K562 (cell line): ENCODE measurements around the gene CAPRIN1. TPM values are rescaled to one million over a fixed set of nuclear protein-coding genes. Genes with fewer than 3 reads are reported as not detected.
"Not testable (repeated sequence)": the region's sequence is repeated elsewhere in the genome, so short reads cannot be mapped to it uniquely, and the experiment has no call there.

Experiments used
- ATAC-seq: fragments of 200-7000 bp; cut with Tn5 transposase; 3 replicates; pipeline ENCODE4 v1.9.1; 2020; ENCODE audit warnings: moderate library complexity
- BruUV-seq: library from RNA; stranded (reverse); fragments of 400-500 nt; replicated peaks from 2 replicates; lab custom pipeline; 2021; lab: Mats Ljungman, UMichigan
- CTCF ChIA-PET: fragments of 300-600 bp; formaldehyde crosslinking; extraction: SDS; loops from one replicate; lab custom pipeline; 2021; ENCODE audit warnings: low intra/inter-chr PET ratio; lab: Yijun Ruan, JAX
- POLR2A ChIA-PET: fragments of 300-600, 350-650 bp; sonication (Branson Sonifier 250); formaldehyde crosslinking; extraction: SDS; loops from one replicate; lab custom pipeline; 2021; ENCODE audit warnings: antibody characterized with exemption, inconsistent platforms; lab: Yijun Ruan, JAX
- DNase-seq, 4 experiments: peaks; one replicate each; pipeline versions ENCODE4 v3.0.0 to v3.0.0-alpha.2; 2011 to 2018; ENCODE audit warnings: low spot score in 3 of 4, mixed read lengths in 3 of 4; ENCODE audit errors: extremely low read depth in 1 of 4
- FAIRE-seq: peaks from 2 replicates; lab custom pipeline; 2011; peaks lifted over from hg19 to GRCh38; lab: Jason Lieb, UNC
- H2AFZ ChIP-seq: 2 replicates; pipeline ENCODE4 v1.6.0; 2011; ENCODE audit warnings: low read depth, low read length, control low read depth, inconsistent platforms
- H3K27ac ChIP-seq: fragments of 200-600 bp; 3 replicates; pipeline ENCODE4 v1.8.0; 2011; ENCODE audit warnings: low read depth, mild to moderate bottlenecking, control low read depth, inconsistent platforms, low read length, moderate library complexity, mixed read lengths; ENCODE audit errors: extremely low read depth
- H3K27me3 ChIP-seq, 2 experiments: fragments of 300-600 bp in 1 of 2; 2 replicates in 1 of 2; 3 replicates in 1 of 2; pipeline versions ENCODE4 v1.6.0 to v1.8.0; 2011; ENCODE audit warnings: inconsistent platforms in 2 of 2, low read length in 2 of 2, mild to moderate bottlenecking in 1 of 2, mixed read lengths in 1 of 2, moderate library complexity in 1 of 2; ENCODE audit not compliant: control insufficient read depth in 2 of 2, insufficient read depth in 2 of 2
- H3K36me3 ChIP-seq: fragments of 300-600 bp; 3 replicates; pipeline ENCODE4 v1.8.0; 2011; ENCODE audit warnings: mild to moderate bottlenecking, low read length, inconsistent platforms; ENCODE audit not compliant: control insufficient read depth, insufficient read depth
- H3K4me1 ChIP-seq, 2 experiments: fragments of 200-600 bp in 1 of 2; replicated peaks in 1 of 2; 2 replicates in 1 of 2; 3 replicates in 1 of 2; pipeline versions ENCODE4 v1.5.1 to v1.8.0; 2011; ENCODE audit warnings: inconsistent platforms in 2 of 2, low read length in 2 of 2, mild to moderate bottlenecking in 1 of 2, mixed read lengths in 1 of 2, moderate library complexity in 1 of 2; ENCODE audit not compliant: control insufficient read depth in 2 of 2, insufficient read depth in 2 of 2
- H3K4me2 ChIP-seq: 2 replicates; pipeline ENCODE4 v1.6.1; 2011; ENCODE audit warnings: low read length, control low read depth, inconsistent platforms, mixed read lengths; ENCODE audit not compliant: insufficient read depth
- H3K4me3 ChIP-seq: fragments of 200-600 bp; sonication (generic), shearing (Covaris generic); 2 replicates; pipeline ENCODE4 v1.5.1; 2016; ENCODE audit warnings: control low read depth, inconsistent platforms
- H3K79me2 ChIP-seq: fragments of 200-600 bp; 3 replicates; pipeline ENCODE4 v1.8.0; 2011; ENCODE audit warnings: low read length, inconsistent platforms; ENCODE audit not compliant: control insufficient read depth, insufficient read depth
- H3K9ac ChIP-seq, 2 experiments: 2 replicates each; pipeline versions ENCODE4 v1.6.0 to v1.6.1; 2011; ENCODE audit warnings: low read depth in 2 of 2, low read length in 2 of 2, control low read depth in 1 of 2, inconsistent platforms in 1 of 2, mild to moderate bottlenecking in 1 of 2, mixed read lengths in 1 of 2; ENCODE audit not compliant: insufficient read depth in 1 of 2
- H3K9me1 ChIP-seq: one replicate; pipeline ENCODE4 v1.6.0; 2011; ENCODE audit warnings: inconsistent platforms, mild to moderate bottlenecking, low read length, moderate library complexity; ENCODE audit not compliant: control insufficient read depth, insufficient read depth
- H3K9me3 ChIP-seq: replicated peaks from 2 replicates; pipeline ENCODE4 v1.5.1; 2011; ENCODE audit warnings: low read depth, low read length, inconsistent platforms; ENCODE audit not compliant: control insufficient read depth, insufficient read depth
- H4K20me1 ChIP-seq: replicated peaks from 2 replicates; pipeline ENCODE4 v1.6.1; 2011; ENCODE audit warnings: low read length, inconsistent platforms, mixed read lengths; ENCODE audit not compliant: control insufficient read depth, insufficient read depth
- ZKSCAN1 ChIP-seq: fragments of 150-350 bp; IDR thresholded peaks from 2 replicates; pipeline ENCODE4 v1.6.1; 2016; ENCODE audit warnings: low read depth, low read length
- ZNF121 ChIP-seq: sonication (generic); formaldehyde crosslinking; conservative IDR thresholded peaks from 2 replicates; pipeline ENCODE4 v1.8.0; 2022; ENCODE audit warnings: missing genetic modification reagents
- WGBS: fragments of 100-300 bp; shearing (Covaris generic); methylation state at CpG from one replicate; pipeline ENCODE4 v1.1.6; 2016; ENCODE audit warnings: low coverage, mixed read lengths; ENCODE audit not compliant: insufficient coverage; ENCODE audit errors: missing lambda C conversion rate; 5-methylcytosine and 5-hydroxymethylcytosine counted together
- in situ Hi-C: fragments of 300-500 bp; cut with MboI; formaldehyde crosslinking; loops from 4 replicates; pipeline ENCODE4 v1.15.0; 2018; ENCODE audit warnings: inconsistent platforms, mixed read lengths
- intact Hi-C: fragments of 100-400 bp; cut with micrococcal nuclease; formaldehyde crosslinking; loops from 2 replicates; pipeline ENCODE4 v1.14.2; 2022
- polyA plus RNA-seq, 8 experiments: library from polyadenylated mRNA; depleted of rRNA in 4 of 8; stranded (reverse) in 5 of 8; unstranded in 3 of 8; fragments of >200 nt; fragmentation: Nextera tagmentation in 2 of 8; fragmentation: Illumina TruSeq in 1 of 8; extraction: Ambion mirVana in 2 of 8; extraction: Trizol in 1 of 8; gene quantifications; 2 replicates each; pipeline versions ENCODE4 v1.2.1 to v1.2.3, GENCODE V29; 2011 to 2014; ENCODE audit warnings: inconsistent platforms in 1 of 8, missing spikeins in 1 of 8
- total RNA-seq, 7 experiments: library from RNA; depleted of rRNA in 6 of 7; stranded (reverse); fragments of >200 nt in 6 of 7; fragmentation: Illumina TruSeq in 2 of 7; extraction: Trizol in 2 of 7; gene quantifications; 2 replicates each; pipeline versions ENCODE4 v1.2.1 to v1.2.3, GENCODE V29; 2011 to 2021; ENCODE audit warnings: low replicate concordance in 1 of 7
- TF ChIP-seq, protein P1 (sequence below): sonication (generic); formaldehyde crosslinking; IDR thresholded peaks from 2 replicates; pipeline ENCODE4 v1.4.0; 2020; ENCODE audit warnings: mild to moderate bottlenecking, missing genetic modification reagents

Gene CAPRIN1
- total and polyA plus RNA-seq, 9 of the 15 experiments (the other 6 are each of a cell fraction or from before 2014, with no cell fraction given): 49.6 to 271 (median 244) TPM

DNA sequence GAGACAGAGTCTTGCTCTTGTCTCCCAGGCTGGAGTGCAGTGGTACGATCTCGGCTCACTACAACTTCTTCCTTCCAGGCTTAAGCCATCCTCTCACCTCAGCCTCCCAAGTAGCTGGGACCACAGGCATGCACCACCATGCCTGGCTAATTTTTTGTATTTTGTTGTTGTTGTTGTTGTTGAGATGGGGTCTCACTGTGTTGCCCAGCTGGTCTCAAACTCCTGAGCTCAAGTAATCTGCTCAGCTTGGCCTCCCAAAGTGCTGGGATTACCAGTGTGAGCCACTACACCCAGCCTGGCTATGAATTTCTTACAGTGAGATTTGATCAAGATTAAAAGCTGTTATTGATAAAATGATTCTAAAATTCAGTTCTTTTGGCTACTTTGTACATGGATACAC, 43.4 kb downstream of the CAPRIN1 start:
- H3K9me1 ChIP-seq, H3K9me3 ChIP-seq, H3K4me3 ChIP-seq, H3K4me1 ChIP-seq, H4K20me1 ChIP-seq, BruUV-seq, H3K4me2 ChIP-seq, H3K9ac ChIP-seq, DNase-seq, CTCF ChIA-PET, FAIRE-seq, in situ Hi-C loops, H3K27me3 ChIP-seq, H2AFZ ChIP-seq, H3K27ac ChIP-seq, intact Hi-C loops, ATAC-seq: not testable (repeated sequence)
- 100% methylated on average over 2 of the region's 2 CpGs for WGBS
- Histone ChIP-seq H3K36me3 (peaks cover 99% of the 10 kb centered on the region), H3K79me2 (peaks cover 10% of the 10 kb centered on the region; the same call in 2 of the 3 replicates)
- peak; percentile 86 for TF ChIP-seq ZNF121 (CRISPR knock-in tag)
- POLR2A ChIA-PET: interaction anchor here (0.9 to 2.2 kb wide), 6 partner anchors 8 to 35 kb away, joined by 3 to 9 read pairs (median 6); partner anchors contain the start of gene NAT10

DNA sequence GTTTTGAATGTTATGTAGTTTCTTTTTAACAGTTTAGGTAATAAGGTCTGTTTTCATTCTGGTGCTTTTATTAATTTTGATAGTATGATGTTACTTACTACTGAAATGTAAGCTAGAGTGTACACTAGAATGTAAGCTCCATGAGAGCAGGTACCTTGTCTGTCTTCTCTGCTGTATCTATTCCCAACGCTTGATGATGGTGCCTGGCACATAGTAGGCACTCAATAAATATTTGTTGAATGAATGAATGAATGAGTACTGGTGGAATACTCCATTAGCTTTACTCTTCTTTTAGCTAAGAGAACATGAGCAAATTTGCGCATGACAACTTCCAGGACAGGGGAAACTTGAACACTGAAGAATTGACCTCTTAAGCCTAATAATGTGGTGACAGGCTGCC, 47.3 kb downstream of the CAPRIN1 start:
- CTCF ChIA-PET: no interaction called here
- POLR2A ChIA-PET: interaction anchor here (1.1 to 2.6 kb wide), 4 partner anchors 8 to 22 kb away, joined by 3 to 10 read pairs (median 6); no protein-coding TSS in a partner anchor
- FAIRE-seq (no peak), DNase-seq (no peak), ATAC-seq (no peak)
- Histone ChIP-seq H3K79me2 (no peaks in the 10 kb centered on the region), H3K27ac (no peak overlapping the region), H4K20me1 (no peaks in the 10 kb centered on the region), H3K4me3 (no peak overlapping the region), H3K9me3 (no peaks in the 10 kb centered on the region), H3K9ac (no peak overlapping the region), H3K36me3 (peaks cover 93% of the 10 kb centered on the region), H2AFZ (no peak overlapping the region), H3K27me3 (no peaks in the 10 kb centered on the region), H3K9me1 (no peaks in the 10 kb centered on the region), H3K4me2 (no peak overlapping the region), H3K4me1 (no peaks in the 10 kb centered on the region)
- BruUV-seq: no TSS peak
- peak; percentile 82 for TF ChIP-seq ZKSCAN1
- TF ChIP-seq, protein P1, sequence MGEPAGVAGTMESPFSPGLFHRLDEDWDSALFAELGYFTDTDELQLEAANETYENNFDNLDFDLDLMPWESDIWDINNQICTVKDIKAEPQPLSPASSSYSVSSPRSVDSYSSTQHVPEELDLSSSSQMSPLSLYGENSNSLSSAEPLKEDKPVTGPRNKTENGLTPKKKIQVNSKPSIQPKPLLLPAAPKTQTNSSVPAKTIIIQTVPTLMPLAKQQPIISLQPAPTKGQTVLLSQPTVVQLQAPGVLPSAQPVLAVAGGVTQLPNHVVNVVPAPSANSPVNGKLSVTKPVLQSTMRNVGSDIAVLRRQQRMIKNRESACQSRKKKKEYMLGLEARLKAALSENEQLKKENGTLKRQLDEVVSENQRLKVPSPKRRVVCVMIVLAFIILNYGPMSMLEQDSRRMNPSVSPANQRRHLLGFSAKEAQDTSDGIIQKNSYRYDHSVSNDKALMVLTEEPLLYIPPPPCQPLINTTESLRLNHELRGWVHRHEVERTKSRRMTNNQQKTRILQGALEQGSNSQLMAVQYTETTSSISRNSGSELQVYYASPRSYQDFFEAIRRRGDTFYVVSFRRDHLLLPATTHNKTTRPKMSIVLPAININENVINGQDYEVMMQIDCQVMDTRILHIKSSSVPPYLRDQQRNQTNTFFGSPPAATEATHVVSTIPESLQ (CRISPR knock-in tag): no peak
- WGBS: 95% methylated on average over 2 of the region's 2 CpGs
- intact Hi-C loops: no loop called here
- in situ Hi-C loops: no loop called here
